Pancreas (tissue), 10 donors: ENCODE measurements around the gene CFAP100. TPM values are rescaled to one million over a fixed set of nuclear protein-coding genes. Genes with fewer than 3 reads are reported as not detected.

Experiments
- ATAC-seq, 4 donors: fragments of 200-7000 bp; cut with Tn5 transposase; one replicate each; pipeline versions ENCODE4 v1.8.0 to v1.9.1; 2020; ENCODE audit warnings: mild to moderate bottlenecking in 4 of 4, moderate library complexity in 4 of 4
- DNase-seq, 6 donors: peaks; one replicate each; pipeline ENCODE4 v3.0.0-alpha.2; 2020
- FAIRE-seq: peaks from 2 replicates; lab custom pipeline; 2012; peaks lifted over from hg19 to GRCh38; lab: Jason Lieb, UNC
- H3K27ac ChIP-seq, 4 donors: fragments of 200-600 bp; sonication (generic); 1 replicate in 3 of 4; 2 replicates in 1 of 4; pipeline versions ENCODE4 v1.5.0 to v1.8.0; 2020
- H3K27me3 ChIP-seq, 4 donors: fragments of 200-600 bp; one replicate each; pipeline ENCODE4 v1.8.0; 2021
- H3K36me3 ChIP-seq, 3 donors: fragments of 200-600 bp; sonication (generic) in 1 of 3; one replicate each; pipeline versions ENCODE4 v1.5.0 to v1.8.0; 2020 to 2021
- H3K4me1 ChIP-seq, 3 donors: fragments of 200-600 bp; one replicate each; pipeline ENCODE4 v1.8.0; 2021
- H3K4me3 ChIP-seq, 4 donors: fragments of 200-600 bp; sonication (generic) in 2 of 4; one replicate each; pipeline versions ENCODE4 v1.5.0 to v1.8.0; 2020 to 2021
- H3K9me3 ChIP-seq, 4 donors: fragments of 200-600 bp; one replicate each; pipeline ENCODE4 v1.8.0; 2021
- WGBS, 2 donors: extraction: QIAGEN DNeasy Blood & Tissue Kit; methylation state at CpG; one replicate each; pipeline ENCODE4 v1.1.7; 2013; 5-methylcytosine and 5-hydroxymethylcytosine counted together
- intact Hi-C, 3 donors: fragments of 100-400 bp; cut with DNase I; formaldehyde crosslinking; loops; one replicate each; pipeline versions ENCODE4 v1.11.1 to v1.14.2; 2022
- polyA plus RNA-seq, 2 donors: library from polyadenylated mRNA; stranded (reverse); fragments of 200-250 nt; gene quantifications; one replicate each; pipeline ENCODE4 v1.2.3, GENCODE V29; 2013
- total RNA-seq, 6 donors: library from RNA; stranded (reverse); fragmentation: NEBNext Ultra II Directional in 4 of 6; extraction: Animal tissue kit (Norgen Biotek cat#: 25700) in 4 of 6; gene quantifications; one replicate each; pipeline versions ENCODE4 v1.2.1 to v1.2.4, GENCODE V29; 2021 to 2023
- TF ChIP-seq, protein P1 (sequence below), 4 donors: fragments of 200-600 bp; sonication (generic) in 3 of 4; IDR thresholded peaks; one replicate each; pipeline versions ENCODE4 v1.5.0 to v1.8.0; 2021; ENCODE audit warnings: antibody characterized with exemption in 4 of 4
- donor health status: healthy with polysubstance abuse.
- donor health status: DM: no; HTN: no; CAD: no; lungs with moderate emphysema.
- donor health status: DM: no; HTN: no; CAD: no.
- donor health status: control.
- donor health status: control.
- donor health status: Bipolar disorder and iron deficiency.
- donor health status: DM: yes; HTN: yes; CAD: no.
- donor health status: DM: no; HTN: no; CAD: no.
- donor health status: DM: no; HTN: no; CAD: no.
- donor health status: DM: yes; HTN: yes; CAD: no.

CFAP100 gene
- total and polyA plus RNA-seq, 8 donors, result not detected

DNA sequence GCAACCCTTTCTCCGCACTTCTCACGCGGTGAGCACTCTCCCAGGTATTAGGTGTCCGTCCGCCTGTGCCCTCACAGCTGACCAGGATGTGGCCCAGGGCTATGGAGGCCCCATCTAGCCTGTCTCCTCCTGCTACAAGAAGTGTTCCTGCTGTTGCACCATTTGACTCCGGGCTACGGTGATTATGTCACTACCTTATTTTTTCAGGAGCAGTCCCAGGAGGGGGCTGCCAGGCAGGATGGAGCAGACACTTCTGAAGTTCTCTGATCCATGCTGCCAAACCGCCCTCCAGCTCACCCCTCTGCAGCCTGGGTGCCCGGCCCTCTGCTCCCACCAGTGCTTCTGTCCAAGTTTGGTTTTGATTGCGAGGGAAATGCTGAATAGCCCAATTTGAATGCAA is 44.0 kb downstream of the CFAP100 start:
- TF ChIP-seq, protein P1, sequence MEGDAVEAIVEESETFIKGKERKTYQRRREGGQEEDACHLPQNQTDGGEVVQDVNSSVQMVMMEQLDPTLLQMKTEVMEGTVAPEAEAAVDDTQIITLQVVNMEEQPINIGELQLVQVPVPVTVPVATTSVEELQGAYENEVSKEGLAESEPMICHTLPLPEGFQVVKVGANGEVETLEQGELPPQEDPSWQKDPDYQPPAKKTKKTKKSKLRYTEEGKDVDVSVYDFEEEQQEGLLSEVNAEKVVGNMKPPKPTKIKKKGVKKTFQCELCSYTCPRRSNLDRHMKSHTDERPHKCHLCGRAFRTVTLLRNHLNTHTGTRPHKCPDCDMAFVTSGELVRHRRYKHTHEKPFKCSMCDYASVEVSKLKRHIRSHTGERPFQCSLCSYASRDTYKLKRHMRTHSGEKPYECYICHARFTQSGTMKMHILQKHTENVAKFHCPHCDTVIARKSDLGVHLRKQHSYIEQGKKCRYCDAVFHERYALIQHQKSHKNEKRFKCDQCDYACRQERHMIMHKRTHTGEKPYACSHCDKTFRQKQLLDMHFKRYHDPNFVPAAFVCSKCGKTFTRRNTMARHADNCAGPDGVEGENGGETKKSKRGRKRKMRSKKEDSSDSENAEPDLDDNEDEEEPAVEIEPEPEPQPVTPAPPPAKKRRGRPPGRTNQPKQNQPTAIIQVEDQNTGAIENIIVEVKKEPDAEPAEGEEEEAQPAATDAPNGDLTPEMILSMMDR (IDR thresholded peaks at IDR 0.05), result no peak
- no peaks in the 10 kb centered on the region for H3K4me1 ChIP-seq
- H3K27me3 ChIP-seq, result no peaks in the 10 kb centered on the region
- no peaks in the 10 kb centered on the region for H3K9me3 ChIP-seq
- FAIRE-seq (no peak), DNase-seq (peak in 1 of 6 donors; percentile 6), ATAC-seq (no peak)
- H3K27ac ChIP-seq, result no peak overlapping the region
- peaks cover 0 to 51% (median 4%) of the 10 kb centered on the region in 3 donors for H3K36me3 ChIP-seq
- WGBS, 2 donors, result 95 to 97% methylated on average over 10 of the region's 10 CpGs
- no peak overlapping the region for H3K4me3 ChIP-seq
- intact Hi-C loops, result no loop called here

DNA sequence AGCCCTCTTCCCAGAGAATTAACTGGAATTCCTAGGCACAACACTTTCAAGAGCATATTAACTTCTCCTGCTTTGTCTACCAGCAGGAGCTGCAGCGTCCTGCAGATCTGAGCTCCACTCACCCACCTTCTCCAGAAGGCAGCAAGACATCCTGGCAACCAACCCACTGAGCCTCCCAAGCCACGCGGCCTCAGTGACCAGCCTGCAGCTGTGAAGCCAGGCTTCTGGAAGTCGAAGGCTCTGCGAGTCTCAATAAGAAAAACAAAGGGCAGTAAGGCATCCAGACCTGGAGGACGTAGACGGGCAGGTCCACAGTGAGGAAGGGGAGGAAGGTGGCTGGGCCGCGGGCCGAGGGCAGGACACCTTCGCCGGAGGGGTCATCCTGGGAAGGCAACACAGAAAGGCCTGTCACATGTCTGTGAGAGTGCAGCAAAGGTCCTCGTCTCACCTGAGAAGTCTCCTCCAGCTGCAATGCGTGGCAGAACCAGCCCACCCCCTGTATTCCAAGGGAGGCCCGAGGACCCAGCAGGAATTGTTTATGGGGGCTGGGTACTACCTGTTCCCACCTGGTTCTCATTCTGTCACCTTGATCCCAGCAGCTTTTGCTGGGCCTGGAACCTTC is 44.7 kb downstream of the CFAP100 start:
- H3K36me3 ChIP-seq, result peaks cover 0 to 51% (median 4%) of the 10 kb centered on the region in 3 donors
- intact Hi-C loops, result no loop called here
- H3K27ac ChIP-seq, result no peak overlapping the region
- FAIRE-seq, result no peak
- DNase-seq, result peak in 2 of 6 donors; percentile 4 to 6
- no peak for ATAC-seq
- no peaks in the 10 kb centered on the region for H3K4me1 ChIP-seq
- no peaks in the 10 kb centered on the region for H3K9me3 ChIP-seq
- H3K27me3 ChIP-seq, result no peaks in the 10 kb centered on the region
- TF ChIP-seq, protein P1 (IDR thresholded peaks at IDR 0.05), result no peak
- 93 to 94% methylated on average over 15 of the region's 15 CpGs for WGBS, 2 donors
- H3K4me3 ChIP-seq, result no peak overlapping the region

DNA sequence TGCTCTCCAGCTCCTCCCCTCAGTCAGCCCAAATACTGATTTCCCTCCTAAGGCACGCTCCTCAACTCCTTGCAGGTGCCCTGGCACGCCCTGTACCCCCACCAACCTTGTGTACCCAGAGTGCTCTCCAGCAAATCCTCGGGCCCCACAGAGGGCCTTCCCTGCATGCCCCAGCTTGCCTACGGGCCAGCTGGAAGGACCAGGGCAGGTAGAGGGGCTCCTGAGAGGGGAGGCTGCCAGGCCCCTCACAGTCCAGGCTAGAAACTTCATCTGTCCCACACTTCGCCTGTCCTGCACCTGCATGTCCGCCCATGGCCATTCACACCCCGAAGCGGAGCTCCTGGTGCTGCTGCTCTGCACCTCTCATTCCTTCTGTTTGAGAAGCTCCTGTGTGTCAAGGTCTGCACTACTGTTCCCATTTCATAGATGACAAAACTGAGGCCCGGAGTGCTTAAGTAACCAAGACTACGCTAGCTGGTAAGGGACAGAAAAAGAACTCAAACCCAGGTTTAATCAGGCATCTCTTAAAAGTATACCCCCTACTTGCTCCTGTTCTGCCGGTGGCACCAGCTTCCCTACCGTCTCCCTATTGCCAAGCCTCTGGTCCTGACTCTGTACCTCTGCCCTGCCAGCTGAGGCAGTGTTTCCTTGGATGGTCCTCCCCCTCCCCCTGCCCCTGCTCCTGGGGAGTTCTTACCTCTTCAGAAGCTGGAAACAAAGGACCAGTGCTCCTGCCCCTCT is 45.4 kb downstream of the CFAP100 start:
- Histone ChIP-seq H3K27me3 (no peaks in the 10 kb centered on the region), H3K4me1 (no peaks in the 10 kb centered on the region), H3K36me3 (peaks cover 0 to 51% (median 4%) of the 10 kb centered on the region in 3 donors), H3K4me3 (no peak overlapping the region), H3K9me3 (no peaks in the 10 kb centered on the region), H3K27ac (no peak overlapping the region)
- WGBS, 2 donors, result 88 to 97% methylated on average over 12 of the region's 12 CpGs
- peak in 2 of 6 donors; percentile 3 to 6 for DNase-seq
- intact Hi-C loops, result no loop called here
- FAIRE-seq, result no peak
- ATAC-seq, result no peak
- TF ChIP-seq, protein P1 (IDR thresholded peaks at IDR 0.05), result no peak

DNA sequence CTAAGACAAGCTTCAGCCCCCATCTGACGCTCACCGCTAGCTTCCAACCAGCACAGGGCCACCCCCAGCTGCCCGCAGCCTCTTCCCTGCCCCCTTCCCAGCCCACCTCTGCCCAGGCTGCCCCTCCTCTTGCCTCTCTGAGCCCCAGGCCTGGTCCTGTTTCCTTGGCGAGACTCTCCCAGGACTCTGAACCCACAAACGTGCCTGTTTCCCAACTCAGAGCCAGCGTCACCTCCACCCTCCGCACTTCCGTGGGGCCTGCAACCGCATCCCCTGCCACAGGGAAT is 45.9 kb downstream of the CFAP100 start:
- peaks cover 0 to 51% (median 4%) of the 10 kb centered on the region in 3 donors for H3K36me3 ChIP-seq
- DNase-seq (peak in 1 of 6 donors; percentile 8), ATAC-seq (no peak), FAIRE-seq (no peak)
- no peaks in the 10 kb centered on the region for H3K9me3 ChIP-seq
- H3K27me3 ChIP-seq, result no peaks in the 10 kb centered on the region
- TF ChIP-seq, protein P1 (IDR thresholded peaks at IDR 0.05), result no peak
- H3K4me1 ChIP-seq, result peaks cover 0 to 3% (median 0%) of the 10 kb centered on the region in 3 donors
- 93 to 95% methylated on average over 9 of the region's 9 CpGs for WGBS, 2 donors
- intact Hi-C loops, result no loop called here
- H3K27ac ChIP-seq, result no peak overlapping the region
- H3K4me3 ChIP-seq, result no peak overlapping the region
